ENCODE measurements around the gene AXIN1. TPM values are rescaled to one million over a fixed set of nuclear protein-coding genes. Genes with fewer than 3 reads are reported as not detected.

AXIN1 gene
- total RNA-seq, 1 donor from 2014 or later: 27.9 TPM

DNA sequence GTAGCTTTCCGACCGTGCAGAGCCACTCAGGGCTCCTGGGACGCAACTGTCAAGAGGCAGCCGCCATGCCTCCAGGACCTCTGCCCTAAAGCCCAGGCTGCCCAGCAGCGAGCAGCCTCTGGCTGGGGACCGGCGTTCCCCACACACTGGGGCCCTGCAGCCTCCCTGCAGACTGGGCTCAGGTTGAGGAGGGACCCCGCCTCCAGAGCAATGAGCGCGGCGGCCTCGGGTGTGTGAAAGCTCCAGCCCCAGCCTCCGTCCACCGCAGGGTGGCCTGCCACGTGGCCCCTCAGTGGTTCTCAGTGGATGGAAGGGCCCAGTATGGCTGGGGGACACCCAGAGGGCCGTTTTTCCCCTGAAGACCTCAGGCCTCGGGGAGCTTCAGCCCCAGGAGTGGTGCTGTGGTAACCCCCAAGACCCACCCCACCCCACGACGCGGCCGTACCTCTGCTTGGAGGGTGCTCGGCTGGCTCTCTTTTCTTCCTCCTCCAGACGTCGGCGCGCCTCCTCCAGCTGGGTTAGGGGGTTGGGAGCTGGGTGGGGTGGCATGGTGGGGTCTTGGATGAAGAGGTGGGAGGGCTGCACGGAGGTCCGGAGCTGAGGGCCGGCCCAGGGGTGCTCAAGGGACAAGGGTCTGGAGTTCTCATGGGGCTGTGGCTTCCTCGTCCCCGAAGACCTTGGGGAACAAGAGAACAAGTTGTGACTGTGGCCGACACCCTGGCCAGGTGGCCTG is 59.3 kb downstream of the AXIN1 start:
- Mint-ChIP-seq H3K27me3 (no peaks in the 10 kb centered on the region), H3K36me3 (ENCODE audit: low read depth) (peaks cover 7% of the 10 kb centered on the region), H3K4me3 (no peak overlapping the region), H3K27ac (no peak overlapping the region), H3K9me3 (no peaks in the 10 kb centered on the region), H3K4me1 (no peaks in the 10 kb centered on the region)
- intact Hi-C loops (cut with micrococcal nuclease): no loop called here
- DNase-seq: no peak

GRCh38 chr16:291539-291938 is 61.0 kb downstream of the AXIN1 start:
- Mint-ChIP-seq H3K27me3 (no peaks in the 10 kb centered on the region), H3K9me3 (no peaks in the 10 kb centered on the region), H3K36me3 (ENCODE audit: low read depth) (peaks cover 10% of the 10 kb centered on the region), H3K4me1 (no peaks in the 10 kb centered on the region), H3K27ac (no peak overlapping the region), H3K4me3 (no peak overlapping the region)
- intact Hi-C loops (cut with micrococcal nuclease): no loop called here
- DNase-seq: no peak

DNA sequence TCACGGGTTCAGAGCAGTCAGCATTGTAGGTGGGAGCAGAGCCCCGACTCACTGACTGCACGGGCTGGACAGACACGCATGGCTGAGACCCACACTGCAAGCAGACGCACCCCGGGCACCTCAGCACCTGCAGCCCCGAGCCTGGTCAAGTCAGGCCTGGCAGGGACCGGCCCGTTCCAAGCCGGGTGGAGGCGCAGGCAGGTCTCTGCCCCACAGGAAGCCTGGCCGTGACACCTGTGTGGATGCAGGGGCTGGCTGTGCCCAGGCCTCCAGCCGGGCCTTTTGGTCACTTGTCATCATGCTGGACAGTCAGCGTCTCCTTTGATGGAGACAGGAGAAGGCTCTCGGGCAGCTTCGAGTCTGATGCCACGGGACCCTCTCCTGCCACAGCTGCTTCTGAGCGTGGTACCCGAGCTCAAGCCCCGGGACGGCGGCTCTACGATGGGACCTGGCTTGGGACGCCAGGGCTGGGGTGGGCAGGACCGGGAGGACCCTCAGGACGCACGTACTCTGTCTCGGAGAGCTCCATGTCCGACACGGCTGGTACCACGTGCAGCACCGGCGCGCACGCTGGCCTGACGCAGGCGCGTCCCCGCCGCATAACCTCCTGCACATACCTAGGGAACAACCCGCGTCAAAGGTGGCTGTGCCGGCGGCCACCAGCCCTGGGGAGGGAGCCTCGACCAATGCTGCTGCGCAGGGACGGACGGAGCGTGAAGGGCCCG is 61.7 kb downstream of the AXIN1 start:
- H3K36me3 Mint-ChIP-seq (ENCODE audit: low read depth): peaks cover 12% of the 10 kb centered on the region
- no peak for DNase-seq
- no peaks in the 10 kb centered on the region for H3K9me3 Mint-ChIP-seq
- no peak overlapping the region for H3K27ac Mint-ChIP-seq
- no peak overlapping the region for H3K4me3 Mint-ChIP-seq
- no peaks in the 10 kb centered on the region for H3K4me1 Mint-ChIP-seq
- no peaks in the 10 kb centered on the region for H3K27me3 Mint-ChIP-seq
- intact Hi-C loops (cut with micrococcal nuclease): no loop called here

GRCh38 chr16:290015-290680 is 62.4 kb downstream of the AXIN1 start:
- no peak overlapping the region for H3K4me3 Mint-ChIP-seq
- intact Hi-C loops (cut with micrococcal nuclease): no loop called here
- H3K4me1 Mint-ChIP-seq: no peaks in the 10 kb centered on the region
- no peak for DNase-seq
- H3K27me3 Mint-ChIP-seq: no peaks in the 10 kb centered on the region
- H3K36me3 Mint-ChIP-seq (ENCODE audit: low read depth): peaks cover 12% of the 10 kb centered on the region
- H3K9me3 Mint-ChIP-seq: no peaks in the 10 kb centered on the region
- H3K27ac Mint-ChIP-seq: no peak overlapping the region

- intact Hi-C loops (cut with micrococcal nuclease): no loop called here
- peaks cover 12% of the 10 kb centered on the region for H3K36me3 Mint-ChIP-seq (ENCODE audit: low read depth)
- DNase-seq: no peak
- H3K27me3 Mint-ChIP-seq: no peaks in the 10 kb centered on the region
- no peak overlapping the region for H3K27ac Mint-ChIP-seq
- H3K4me1 Mint-ChIP-seq: no peaks in the 10 kb centered on the region
- H3K4me3 Mint-ChIP-seq: no peak overlapping the region
- H3K9me3 Mint-ChIP-seq: no peaks in the 10 kb centered on the region
Observed at GRCh38 chr16:289395-289997, 63.0 kb downstream of the AXIN1 start.

DNA sequence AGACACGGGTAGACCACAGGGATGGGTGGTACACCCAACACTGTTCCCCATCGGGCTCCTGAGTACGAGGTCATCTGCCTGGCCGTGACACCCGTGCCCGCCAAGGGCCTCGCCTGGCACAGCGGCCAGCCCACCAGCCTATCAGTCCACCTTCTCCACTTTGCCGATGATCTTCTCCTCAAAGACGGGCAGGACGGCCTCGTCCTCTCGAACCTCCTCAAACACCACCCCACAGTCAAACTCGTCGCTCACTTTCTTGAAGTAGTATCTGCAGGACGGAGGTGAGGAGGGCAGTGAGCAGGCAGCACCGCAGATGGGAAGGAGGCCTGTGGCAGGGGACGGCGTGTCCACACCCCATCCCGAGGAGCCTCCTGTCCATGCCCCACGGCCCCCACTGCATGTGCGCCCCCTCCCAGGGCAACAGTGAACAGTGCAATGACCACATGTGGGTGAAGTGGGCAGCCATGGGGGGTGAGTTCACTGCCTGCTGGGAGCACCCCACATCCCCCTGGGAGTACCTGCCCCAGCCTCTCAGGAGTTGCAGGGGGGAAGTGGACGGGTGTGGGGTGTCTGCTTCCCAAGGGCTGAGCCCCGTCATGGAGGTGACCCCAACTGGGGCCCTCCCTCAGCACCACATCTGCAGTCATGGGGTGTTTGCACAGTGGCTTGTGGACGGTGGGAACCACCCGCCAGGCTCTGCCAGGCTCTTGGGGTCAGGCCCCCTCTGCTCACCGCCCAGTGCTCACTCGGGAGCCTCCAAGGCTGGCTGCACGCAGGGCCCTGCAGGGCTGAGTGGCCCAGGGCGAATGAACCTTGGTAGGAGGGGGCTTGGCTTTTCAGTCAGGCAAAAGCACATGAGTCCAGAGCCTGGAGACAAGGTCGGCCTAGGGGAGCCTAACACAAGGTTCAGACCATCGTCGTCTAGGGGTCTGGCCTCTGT is 64.3 kb downstream of the AXIN1 start:
- H3K4me1 Mint-ChIP-seq: no peaks in the 10 kb centered on the region
- H3K36me3 Mint-ChIP-seq (ENCODE audit: low read depth): peaks cover 10% of the 10 kb centered on the region
- H3K27ac Mint-ChIP-seq: no peak overlapping the region
- intact Hi-C loops (cut with micrococcal nuclease): no loop called here
- no peaks in the 10 kb centered on the region for H3K9me3 Mint-ChIP-seq
- DNase-seq: no peak
- H3K4me3 Mint-ChIP-seq: no peak overlapping the region
- H3K27me3 Mint-ChIP-seq: no peaks in the 10 kb centered on the region

DNA sequence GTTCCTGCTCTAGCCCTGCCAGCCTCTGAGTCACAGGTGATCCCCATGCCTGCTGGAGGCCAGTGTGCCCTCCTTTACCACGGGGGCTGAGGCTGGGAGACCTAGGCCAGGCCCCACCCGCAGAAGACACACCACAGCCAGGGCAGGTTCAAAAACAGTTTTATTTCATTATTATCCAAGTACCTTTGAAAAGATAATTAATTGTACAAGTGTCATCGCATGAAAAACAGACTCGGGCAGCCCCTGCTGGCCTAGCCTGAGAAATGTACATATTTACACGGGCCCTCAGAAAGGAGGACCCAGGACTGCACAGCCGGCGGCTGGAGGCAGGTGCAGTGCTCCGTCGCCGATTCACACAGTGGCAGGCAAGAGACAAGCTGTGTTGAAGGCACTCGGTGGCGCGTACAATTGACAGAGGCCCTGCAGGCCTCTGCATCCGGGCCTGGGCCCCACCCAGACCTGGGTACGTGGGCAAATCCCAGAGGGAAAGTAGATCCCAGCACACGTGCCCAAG is 65.2 kb downstream of the AXIN1 start:
- DNase-seq: no peak
- Mint-ChIP-seq H3K9me3 (no peaks in the 10 kb centered on the region), H3K36me3 (ENCODE audit: low read depth) (peaks cover 4% of the 10 kb centered on the region), H3K4me1 (no peaks in the 10 kb centered on the region), H3K27me3 (no peaks in the 10 kb centered on the region), H3K4me3 (no peak overlapping the region), H3K27ac (no peak overlapping the region)
- intact Hi-C loops (cut with micrococcal nuclease): no loop called here

DNA sequence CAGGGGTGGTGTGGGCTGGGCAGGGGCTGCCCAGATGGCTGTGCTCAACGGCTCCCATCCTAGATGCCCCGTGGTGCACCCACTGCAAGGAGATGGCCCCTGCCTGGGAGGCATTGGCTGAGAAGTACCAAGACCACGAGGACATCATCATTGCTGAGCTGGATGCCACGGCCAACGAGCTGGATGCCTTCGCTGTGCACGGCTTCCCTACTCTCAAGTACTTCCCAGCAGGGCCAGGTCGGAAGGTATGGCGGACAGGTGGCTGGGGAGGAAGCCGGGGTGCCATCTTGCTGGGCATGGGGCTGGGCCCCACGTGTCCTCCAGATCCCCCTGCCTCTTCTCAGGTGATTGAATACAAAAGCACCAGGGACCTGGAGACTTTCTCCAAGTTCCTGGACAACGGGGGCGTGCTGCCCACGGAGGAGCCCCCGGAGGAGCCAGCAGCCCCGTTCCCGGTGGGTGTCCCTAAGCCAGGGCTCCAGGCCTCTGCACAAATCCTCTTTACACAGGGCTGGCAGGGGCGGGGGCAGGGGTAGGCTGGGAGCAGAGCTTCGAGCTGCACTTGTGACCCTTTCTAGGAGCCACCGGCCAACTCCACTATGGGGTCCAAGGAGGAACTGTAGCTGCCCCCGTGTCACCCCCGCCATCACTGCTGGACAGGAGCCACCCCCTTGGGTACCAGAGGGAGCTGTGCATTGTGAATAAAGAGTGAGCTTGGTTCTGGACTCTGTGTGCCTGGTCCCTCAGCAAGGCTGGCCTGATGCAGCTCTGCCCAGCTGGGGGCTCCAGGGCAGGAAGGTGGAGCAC is 65.8 kb downstream of the AXIN1 start:
- Mint-ChIP-seq H3K4me3 (no peak overlapping the region), H3K4me1 (no peaks in the 10 kb centered on the region), H3K27ac (no peak overlapping the region), H3K36me3 (ENCODE audit: low read depth) (peaks cover 4% of the 10 kb centered on the region), H3K27me3 (peaks cover 2% of the 10 kb centered on the region), H3K9me3 (no peaks in the 10 kb centered on the region)
- no peak for DNase-seq
- intact Hi-C loops (cut with micrococcal nuclease): no loop called here

DNA sequence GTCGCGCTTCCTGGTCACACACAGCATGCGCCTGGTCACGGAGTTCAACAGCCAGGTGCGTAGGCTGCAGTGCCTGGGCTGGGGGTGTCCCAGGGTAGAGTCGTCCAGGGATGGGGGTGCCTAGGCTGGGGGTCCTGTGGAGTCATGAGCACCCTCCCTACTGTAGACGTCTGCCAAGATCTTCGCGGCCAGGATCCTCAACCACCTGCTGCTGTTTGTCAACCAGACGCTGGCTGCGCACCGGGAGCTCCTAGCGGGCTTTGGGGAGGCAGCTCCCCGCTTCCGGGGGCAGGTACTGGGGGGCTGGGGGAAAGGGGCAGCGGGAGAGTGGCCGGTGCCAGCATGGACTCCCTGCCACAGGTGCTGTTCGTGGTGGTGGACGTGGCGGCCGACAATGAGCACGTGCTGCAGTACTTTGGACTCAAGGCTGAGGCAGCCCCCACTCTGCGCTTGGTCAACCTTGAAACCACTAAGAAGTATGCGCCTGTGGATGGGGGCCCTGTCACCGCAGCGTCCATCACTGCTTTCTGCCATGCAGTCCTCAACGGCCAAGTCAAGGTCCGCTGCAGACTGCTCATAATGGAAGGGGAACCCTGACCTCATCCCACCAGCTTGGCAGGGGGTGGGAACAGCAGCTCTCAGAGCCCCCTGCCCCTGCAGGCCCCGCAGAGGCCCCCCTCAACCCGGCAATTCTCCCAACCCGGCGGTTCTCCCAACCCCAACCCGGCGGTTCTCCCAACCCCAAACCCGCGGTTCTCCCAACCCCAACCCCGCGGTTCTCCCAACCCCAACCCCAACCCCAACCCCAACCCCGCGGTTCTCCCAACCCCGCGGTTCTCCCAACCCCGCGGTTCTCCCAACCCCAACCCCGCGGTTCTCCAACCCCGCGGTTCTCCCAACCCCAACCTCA is 67.1 kb downstream of the AXIN1 start:
- no peak overlapping the region for H3K27ac Mint-ChIP-seq
- peaks cover 6% of the 10 kb centered on the region for H3K27me3 Mint-ChIP-seq
- no peak overlapping the region for H3K4me3 Mint-ChIP-seq
- no peak for DNase-seq
- no peaks in the 10 kb centered on the region for H3K9me3 Mint-ChIP-seq
- H3K4me1 Mint-ChIP-seq: no peaks in the 10 kb centered on the region
- intact Hi-C loops (cut with micrococcal nuclease): no loop called here
- H3K36me3 Mint-ChIP-seq (ENCODE audit: low read depth): peaks cover 4% of the 10 kb centered on the region

- Mint-ChIP-seq H3K4me1 (no peaks in the 10 kb centered on the region), H3K4me3 (no peak overlapping the region), H3K27ac (no peak overlapping the region), H3K9me3 (no peaks in the 10 kb centered on the region), H3K27me3 (peaks cover 6% of the 10 kb centered on the region), H3K36me3 (ENCODE audit: low read depth) (peaks cover 4% of the 10 kb centered on the region)
- intact Hi-C loops (cut with micrococcal nuclease): no loop called here
- DNase-seq: no peak
Observed at GRCh38 chr16:284204-285120, 68.1 kb downstream of the AXIN1 start.
